K562 (cell line): ENCODE results near the gene KRT31. TPM values are rescaled to one million over a fixed set of nuclear protein-coding genes. Genes with fewer than 3 reads are reported as not detected.
"Not testable (repeated sequence)": the region's sequence is repeated elsewhere in the genome, so short reads cannot be mapped to it uniquely, and the experiment has no call there.

Experiments used
- ATAC-seq: fragments of 200-7000 bp; cut with Tn5 transposase; 3 replicates; pipeline ENCODE4 v1.9.1; 2020; ENCODE audit warnings: moderate library complexity
- BruUV-seq: library from RNA; stranded (reverse); fragments of 400-500 nt; replicated peaks from 2 replicates; lab custom pipeline; 2021; lab: Mats Ljungman, UMichigan
- CTCF ChIA-PET: fragments of 300-600 bp; formaldehyde crosslinking; extraction: SDS; loops from one replicate; lab custom pipeline; 2021; ENCODE audit warnings: low intra/inter-chr PET ratio; lab: Yijun Ruan, JAX
- POLR2A ChIA-PET: fragments of 300-600, 350-650 bp; sonication (Branson Sonifier 250); formaldehyde crosslinking; extraction: SDS; loops from one replicate; lab custom pipeline; 2021; ENCODE audit warnings: antibody characterized with exemption, inconsistent platforms; lab: Yijun Ruan, JAX
- DNase-seq, 4 experiments: peaks; one replicate each; pipeline versions ENCODE4 v3.0.0 to v3.0.0-alpha.2; 2011 to 2018; ENCODE audit warnings: low spot score in 3 of 4, mixed read lengths in 3 of 4; ENCODE audit errors: extremely low read depth in 1 of 4
- FAIRE-seq: peaks from 2 replicates; lab custom pipeline; 2011; peaks lifted over from hg19 to GRCh38; lab: Jason Lieb, UNC
- H2AFZ ChIP-seq: 2 replicates; pipeline ENCODE4 v1.6.0; 2011; ENCODE audit warnings: low read depth, low read length, control low read depth, inconsistent platforms
- H3K27ac ChIP-seq: fragments of 200-600 bp; 3 replicates; pipeline ENCODE4 v1.8.0; 2011; ENCODE audit warnings: low read depth, mild to moderate bottlenecking, control low read depth, inconsistent platforms, low read length, moderate library complexity, mixed read lengths; ENCODE audit errors: extremely low read depth
- H3K27me3 ChIP-seq, 2 experiments: fragments of 300-600 bp in 1 of 2; 2 replicates in 1 of 2; 3 replicates in 1 of 2; pipeline versions ENCODE4 v1.6.0 to v1.8.0; 2011; ENCODE audit warnings: inconsistent platforms in 2 of 2, low read length in 2 of 2, mild to moderate bottlenecking in 1 of 2, mixed read lengths in 1 of 2, moderate library complexity in 1 of 2; ENCODE audit not compliant: control insufficient read depth in 2 of 2, insufficient read depth in 2 of 2
- H3K36me3 ChIP-seq: fragments of 300-600 bp; 3 replicates; pipeline ENCODE4 v1.8.0; 2011; ENCODE audit warnings: mild to moderate bottlenecking, low read length, inconsistent platforms; ENCODE audit not compliant: control insufficient read depth, insufficient read depth
- H3K4me1 ChIP-seq, 2 experiments: fragments of 200-600 bp in 1 of 2; replicated peaks in 1 of 2; 2 replicates in 1 of 2; 3 replicates in 1 of 2; pipeline versions ENCODE4 v1.5.1 to v1.8.0; 2011; ENCODE audit warnings: inconsistent platforms in 2 of 2, low read length in 2 of 2, mild to moderate bottlenecking in 1 of 2, mixed read lengths in 1 of 2, moderate library complexity in 1 of 2; ENCODE audit not compliant: control insufficient read depth in 2 of 2, insufficient read depth in 2 of 2
- H3K4me2 ChIP-seq: 2 replicates; pipeline ENCODE4 v1.6.1; 2011; ENCODE audit warnings: low read length, control low read depth, inconsistent platforms, mixed read lengths; ENCODE audit not compliant: insufficient read depth
- H3K4me3 ChIP-seq: fragments of 200-600 bp; sonication (generic), shearing (Covaris generic); 2 replicates; pipeline ENCODE4 v1.5.1; 2016; ENCODE audit warnings: control low read depth, inconsistent platforms
- H3K79me2 ChIP-seq: fragments of 200-600 bp; 3 replicates; pipeline ENCODE4 v1.8.0; 2011; ENCODE audit warnings: low read length, inconsistent platforms; ENCODE audit not compliant: control insufficient read depth, insufficient read depth
- H3K9ac ChIP-seq, 2 experiments: 2 replicates each; pipeline versions ENCODE4 v1.6.0 to v1.6.1; 2011; ENCODE audit warnings: low read depth in 2 of 2, low read length in 2 of 2, control low read depth in 1 of 2, inconsistent platforms in 1 of 2, mild to moderate bottlenecking in 1 of 2, mixed read lengths in 1 of 2; ENCODE audit not compliant: insufficient read depth in 1 of 2
- H3K9me1 ChIP-seq: one replicate; pipeline ENCODE4 v1.6.0; 2011; ENCODE audit warnings: inconsistent platforms, mild to moderate bottlenecking, low read length, moderate library complexity; ENCODE audit not compliant: control insufficient read depth, insufficient read depth
- H3K9me3 ChIP-seq: replicated peaks from 2 replicates; pipeline ENCODE4 v1.5.1; 2011; ENCODE audit warnings: low read depth, low read length, inconsistent platforms; ENCODE audit not compliant: control insufficient read depth, insufficient read depth
- H4K20me1 ChIP-seq: replicated peaks from 2 replicates; pipeline ENCODE4 v1.6.1; 2011; ENCODE audit warnings: low read length, inconsistent platforms, mixed read lengths; ENCODE audit not compliant: control insufficient read depth, insufficient read depth
- CEBPZ ChIP-seq: fragments of 150-350 bp; IDR thresholded peaks from 2 replicates; pipeline ENCODE4 v1.6.1; 2014; ENCODE audit warnings: low read depth, mild to moderate bottlenecking, low read length, borderline replicate concordance
- GTF2F1 ChIP-seq: IDR thresholded peaks from 2 replicates; pipeline ENCODE4 v1.6.1; 2011; ENCODE audit warnings: low read depth, low read length, improper control_type of control experiment
- ZBTB7A ChIP-seq: IDR thresholded peaks from 2 replicates; pipeline ENCODE4 v1.6.1; 2011; ENCODE audit warnings: low read depth, mild to moderate bottlenecking, low read length, moderate library complexity, borderline replicate concordance; ENCODE audit not compliant: control insufficient read depth
- WGBS: fragments of 100-300 bp; shearing (Covaris generic); methylation state at CpG from one replicate; pipeline ENCODE4 v1.1.6; 2016; ENCODE audit warnings: low coverage, mixed read lengths; ENCODE audit not compliant: insufficient coverage; ENCODE audit errors: missing lambda C conversion rate; 5-methylcytosine and 5-hydroxymethylcytosine counted together
- in situ Hi-C: fragments of 300-500 bp; cut with MboI; formaldehyde crosslinking; loops from 4 replicates; pipeline ENCODE4 v1.15.0; 2018; ENCODE audit warnings: inconsistent platforms, mixed read lengths
- intact Hi-C: fragments of 100-400 bp; cut with micrococcal nuclease; formaldehyde crosslinking; loops from 2 replicates; pipeline ENCODE4 v1.14.2; 2022
- polyA plus RNA-seq, 8 experiments: library from polyadenylated mRNA; depleted of rRNA in 4 of 8; stranded (reverse) in 5 of 8; unstranded in 3 of 8; fragments of >200 nt; fragmentation: Nextera tagmentation in 2 of 8; fragmentation: Illumina TruSeq in 1 of 8; extraction: Ambion mirVana in 2 of 8; extraction: Trizol in 1 of 8; gene quantifications; 2 replicates each; pipeline versions ENCODE4 v1.2.1 to v1.2.3, GENCODE V29; 2011 to 2014; ENCODE audit warnings: inconsistent platforms in 1 of 8, missing spikeins in 1 of 8
- total RNA-seq, 7 experiments: library from RNA; depleted of rRNA in 6 of 7; stranded (reverse); fragments of >200 nt in 6 of 7; fragmentation: Illumina TruSeq in 2 of 7; extraction: Trizol in 2 of 7; gene quantifications; 2 replicates each; pipeline versions ENCODE4 v1.2.1 to v1.2.3, GENCODE V29; 2011 to 2021; ENCODE audit warnings: low replicate concordance in 1 of 7
- TF ChIP-seq, protein P1 (sequence below): fragments of 450-650 bp; formaldehyde crosslinking; IDR thresholded peaks from 2 replicates; pipeline ENCODE4 v1.4.0; 2022; ENCODE audit warnings: mild to moderate bottlenecking, moderate library complexity

The KRT31 gene
- total and polyA plus RNA-seq, 9 of the 15 experiments (the other 6 are each of a cell fraction or from before 2014, with no cell fraction given): not detected

DNA sequence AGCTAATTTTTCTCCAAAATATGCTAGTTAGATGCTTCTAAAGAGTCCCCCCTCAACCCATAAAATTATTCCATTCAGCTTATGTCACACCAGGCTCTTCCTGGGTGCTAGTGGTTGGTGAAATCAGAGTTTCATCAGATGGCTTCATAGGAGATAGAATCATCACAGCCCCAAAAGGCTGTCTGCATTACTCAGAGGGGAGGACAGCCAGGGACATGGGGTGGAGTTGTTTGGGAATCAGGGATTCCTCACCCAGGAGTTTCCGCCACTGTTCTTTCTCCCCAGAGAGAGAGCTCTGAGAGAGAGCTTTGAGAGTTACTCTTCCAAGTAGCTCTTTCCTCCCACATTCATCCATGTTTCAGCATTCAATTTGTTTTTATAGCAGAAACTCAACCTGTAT, 15.0 kb downstream of the KRT31 start (continued):
- TF ChIP-seq CEBPZ (no peak), ZBTB7A (no peak), GTF2F1 (no peak)
- TF ChIP-seq, protein P1, sequence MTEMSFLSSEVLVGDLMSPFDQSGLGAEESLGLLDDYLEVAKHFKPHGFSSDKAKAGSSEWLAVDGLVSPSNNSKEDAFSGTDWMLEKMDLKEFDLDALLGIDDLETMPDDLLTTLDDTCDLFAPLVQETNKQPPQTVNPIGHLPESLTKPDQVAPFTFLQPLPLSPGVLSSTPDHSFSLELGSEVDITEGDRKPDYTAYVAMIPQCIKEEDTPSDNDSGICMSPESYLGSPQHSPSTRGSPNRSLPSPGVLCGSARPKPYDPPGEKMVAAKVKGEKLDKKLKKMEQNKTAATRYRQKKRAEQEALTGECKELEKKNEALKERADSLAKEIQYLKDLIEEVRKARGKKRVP: no peak

DNA sequence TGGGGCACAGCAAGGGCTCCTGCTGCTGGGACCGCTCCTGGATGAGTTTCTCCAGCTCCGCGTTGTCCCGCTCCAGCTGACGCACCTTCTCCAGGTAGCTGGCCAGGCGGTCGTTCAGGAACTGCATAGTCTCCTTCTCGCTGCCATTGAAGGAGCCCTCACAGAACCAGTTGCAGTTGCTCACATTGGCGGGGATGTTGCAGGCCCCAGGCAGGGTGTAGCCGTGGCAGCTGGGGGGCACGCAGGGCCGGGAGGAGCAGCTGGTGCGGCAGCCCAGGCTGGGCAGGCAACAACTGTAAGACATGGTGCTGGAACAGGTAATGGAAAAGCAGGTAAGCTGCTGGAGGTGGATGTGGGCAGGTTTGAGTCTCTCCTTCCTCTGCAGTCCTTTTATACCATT, 15.5 kb downstream of the KRT31 start, which contains the start of gene KRT34:
Gene KRT34 (minus strand): TSS at position 364 of the 400 bp plus-strand sequence. CDS start 60 bp downstream, at position 304.
- H3K36me3 ChIP-seq, H3K9ac ChIP-seq, POLR2A ChIA-PET, ATAC-seq, intact Hi-C loops, H2AFZ ChIP-seq, FAIRE-seq, H3K9me3 ChIP-seq, H3K4me3 ChIP-seq, in situ Hi-C loops, H3K9me1 ChIP-seq, H3K27ac ChIP-seq, CTCF ChIA-PET, DNase-seq, H3K4me1 ChIP-seq, H3K79me2 ChIP-seq, BruUV-seq, H3K4me2 ChIP-seq, H4K20me1 ChIP-seq: not testable (repeated sequence)
- peaks cover 5 to 43% of the 10 kb centered on the region in 2 experiments; a peak in 4 of 5 replicates for H3K27me3 ChIP-seq
- 4% methylated on average over 10 of the region's 13 CpGs for WGBS

DNA sequence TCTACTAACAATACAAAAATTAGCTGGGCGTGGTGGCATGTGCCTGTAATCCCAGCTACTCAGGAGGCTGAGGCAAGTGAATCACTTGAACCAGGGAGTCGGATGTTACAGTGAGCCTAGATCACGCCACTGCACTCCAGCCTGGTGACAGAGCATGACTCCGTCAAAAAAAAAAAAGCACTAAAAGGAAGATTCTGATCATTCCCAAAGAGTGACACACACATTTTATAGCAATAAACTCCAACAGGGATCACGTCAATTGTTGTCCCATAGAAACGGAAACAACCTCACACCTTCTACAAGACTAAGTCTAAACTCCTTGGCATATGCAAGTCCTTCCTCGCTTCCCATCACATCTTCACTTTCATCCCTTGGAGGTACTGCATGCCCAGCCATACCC, 17.3 kb downstream of the KRT31 start:
- H3K27me3 ChIP-seq: peaks cover 5 to 43% of the 10 kb centered on the region in 2 experiments; a peak in 4 of 5 replicates
- POLR2A ChIA-PET, intact Hi-C loops, H3K9me3 ChIP-seq, H3K79me2 ChIP-seq, ATAC-seq, BruUV-seq, H3K4me3 ChIP-seq, CTCF ChIA-PET, H4K20me1 ChIP-seq, H3K27ac ChIP-seq, H3K4me1 ChIP-seq, H3K9ac ChIP-seq, H2AFZ ChIP-seq, H3K4me2 ChIP-seq, FAIRE-seq, in situ Hi-C loops, DNase-seq, H3K36me3 ChIP-seq, H3K9me1 ChIP-seq: not testable (repeated sequence)
- WGBS: 1% methylated on average over 7 of the region's 7 CpGs
